HG03565 (cell line): Measurements from ENCODE around the gene DNAJB11.

Experiments used
- ATAC-seq: cut with Tn5 transposase; IDR thresholded peaks from one replicate; pipeline ENCODE4 v1.9.1; 2021; ENCODE audit warnings: mild to moderate bottlenecking, moderate library complexity; ENCODE audit not compliant: unreplicated experiment

The DNAJB11 gene

DNA sequence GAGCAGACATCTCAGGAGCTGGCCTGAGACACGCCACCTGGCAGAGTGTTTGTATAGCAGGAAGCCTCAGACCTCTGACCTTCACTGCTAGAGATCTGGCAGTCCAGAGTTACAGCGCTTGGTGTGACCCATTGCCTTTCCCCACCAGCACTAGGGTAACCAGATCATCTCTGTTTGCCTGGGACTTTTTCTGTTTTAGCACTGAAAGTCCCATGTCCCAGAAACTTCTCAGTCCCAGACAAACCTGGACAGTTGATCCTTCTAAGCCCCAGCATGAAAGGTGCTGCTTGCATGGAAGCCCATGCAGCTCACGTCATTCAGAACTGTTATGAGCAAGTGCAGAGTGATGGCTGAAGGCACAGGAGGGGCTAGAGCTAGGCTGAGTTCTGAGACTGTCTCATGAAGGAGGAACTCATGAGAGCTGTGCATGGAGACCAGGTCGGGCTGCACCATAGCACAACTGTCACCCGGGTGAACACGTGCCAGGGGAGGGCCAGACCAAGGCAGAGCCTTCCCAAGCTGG is 24.1 kb downstream of the DNAJB11 start:
- no peak for ATAC-seq

DNA sequence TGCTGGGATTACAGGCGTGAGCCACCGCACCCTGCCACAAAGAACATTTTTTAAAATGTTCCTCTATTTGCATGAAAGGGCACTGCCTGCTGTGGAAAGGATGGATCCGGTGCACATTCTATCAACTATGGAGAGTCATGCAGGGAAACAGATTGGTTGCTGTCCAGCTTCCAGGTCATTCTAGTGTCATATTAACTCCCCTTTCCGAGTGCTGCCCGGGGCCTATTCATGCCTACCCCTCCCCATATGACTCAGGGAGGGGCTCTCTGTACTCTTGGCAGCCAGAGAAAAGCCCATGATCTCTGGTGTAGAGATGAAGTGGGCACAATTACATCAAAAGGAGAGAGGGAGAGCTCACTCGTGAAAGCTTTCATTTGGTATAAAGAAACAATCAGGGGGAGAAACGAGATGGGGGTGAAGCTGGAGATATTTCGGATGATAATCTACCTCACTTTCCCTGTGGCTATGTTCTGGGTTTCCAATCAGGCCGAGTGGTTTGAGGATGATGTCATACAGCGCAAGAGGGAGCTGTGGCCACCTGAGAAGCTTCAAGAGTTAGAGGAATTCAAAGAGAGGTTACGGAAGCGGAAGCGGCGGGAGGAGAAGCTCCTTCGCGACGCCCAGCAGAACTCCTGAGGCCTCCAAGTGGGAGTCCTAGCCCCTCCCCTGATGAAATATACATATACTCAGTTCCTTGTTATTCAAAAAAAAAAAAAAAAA is 26.2 kb downstream of the DNAJB11 start:
- no peak for ATAC-seq

DNA sequence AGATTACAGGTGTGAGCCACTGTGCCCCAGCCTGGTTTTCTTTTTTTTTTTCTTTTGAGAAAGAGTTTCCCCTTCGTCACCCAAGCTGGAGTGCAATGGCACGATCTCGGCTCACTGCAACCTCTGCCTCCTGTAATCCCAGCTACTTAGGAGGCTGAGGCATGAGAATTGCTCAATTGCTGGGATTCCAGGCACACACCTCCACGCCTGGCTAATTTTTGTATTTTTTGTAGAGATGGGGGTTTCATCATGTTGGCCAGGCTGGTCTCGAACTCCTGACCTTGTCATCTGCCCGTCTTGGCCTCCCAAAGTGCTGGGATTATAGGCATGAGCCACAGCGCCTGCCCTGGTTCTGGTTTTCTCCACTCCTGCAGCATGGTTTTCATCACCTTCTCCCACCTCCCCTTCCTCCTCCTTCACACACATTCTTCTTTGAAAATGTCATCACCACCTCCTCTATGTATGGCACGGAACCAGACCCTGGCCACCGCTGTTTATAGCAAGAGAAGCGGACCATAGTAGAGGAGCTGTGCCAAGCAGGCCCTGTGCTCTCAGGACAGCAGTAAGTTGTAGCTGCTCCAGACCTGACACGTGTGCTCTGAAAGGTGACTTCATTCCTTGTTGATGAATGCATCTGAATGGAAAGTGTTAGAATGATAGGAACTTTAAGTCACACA is 27.7 kb downstream of the DNAJB11 start:
- ATAC-seq, result no peak

GRCh38 chr3:186598794-186599141 is 28.2 kb downstream of the DNAJB11 start:
- no peak for ATAC-seq

GRCh38 chr3:186599142-186599784 is 28.7 kb downstream of the DNAJB11 start:
- ATAC-seq, result no peak

DNA sequence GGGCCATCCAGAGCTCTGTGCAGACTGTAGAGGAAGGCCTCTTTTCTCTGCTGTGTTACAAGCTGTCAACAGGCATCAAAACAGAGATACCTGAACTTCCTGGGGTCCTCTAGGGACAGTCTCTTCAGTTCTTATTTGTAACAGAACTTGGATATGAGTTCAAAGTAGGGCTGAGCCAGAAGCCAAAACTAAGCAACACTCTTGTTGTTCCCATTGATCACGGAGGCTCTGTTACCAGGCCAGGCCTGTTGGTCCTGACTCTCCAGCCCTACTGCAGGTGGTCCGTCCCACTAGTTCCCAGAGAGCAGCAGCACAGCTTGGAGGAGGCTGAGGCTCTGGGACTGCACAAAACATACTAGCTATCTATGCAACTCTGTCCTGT is 29.3 kb downstream of the DNAJB11 start:
- ATAC-seq, result no peak

GRCh38 chr3:186600896-186601295 is 30.4 kb downstream of the DNAJB11 start:
- no peak for ATAC-seq

- no peak for ATAC-seq
Measured at GRCh38 chr3:186603159-186603558, 32.6 kb downstream of the DNAJB11 start.

DNA sequence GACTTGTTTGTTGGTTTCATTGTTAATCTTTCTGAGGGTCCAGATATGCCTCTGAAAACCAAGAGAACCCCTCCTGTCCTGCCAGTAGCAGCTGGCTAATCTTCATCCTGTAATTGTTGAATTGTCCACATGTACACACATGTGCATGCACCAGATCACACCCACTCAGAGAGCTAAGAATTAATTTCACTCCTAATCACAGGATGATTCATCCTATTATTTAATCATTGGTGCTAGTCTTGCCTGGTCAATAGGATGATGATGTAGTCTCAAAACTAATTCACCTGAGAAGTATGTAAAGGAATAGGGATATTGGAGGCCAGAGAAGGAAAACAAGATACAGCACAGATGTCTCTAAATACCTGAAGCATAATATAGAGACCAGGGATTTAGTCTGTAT is 34.6 kb downstream of the DNAJB11 start:
- ATAC-seq, result no peak

DNA sequence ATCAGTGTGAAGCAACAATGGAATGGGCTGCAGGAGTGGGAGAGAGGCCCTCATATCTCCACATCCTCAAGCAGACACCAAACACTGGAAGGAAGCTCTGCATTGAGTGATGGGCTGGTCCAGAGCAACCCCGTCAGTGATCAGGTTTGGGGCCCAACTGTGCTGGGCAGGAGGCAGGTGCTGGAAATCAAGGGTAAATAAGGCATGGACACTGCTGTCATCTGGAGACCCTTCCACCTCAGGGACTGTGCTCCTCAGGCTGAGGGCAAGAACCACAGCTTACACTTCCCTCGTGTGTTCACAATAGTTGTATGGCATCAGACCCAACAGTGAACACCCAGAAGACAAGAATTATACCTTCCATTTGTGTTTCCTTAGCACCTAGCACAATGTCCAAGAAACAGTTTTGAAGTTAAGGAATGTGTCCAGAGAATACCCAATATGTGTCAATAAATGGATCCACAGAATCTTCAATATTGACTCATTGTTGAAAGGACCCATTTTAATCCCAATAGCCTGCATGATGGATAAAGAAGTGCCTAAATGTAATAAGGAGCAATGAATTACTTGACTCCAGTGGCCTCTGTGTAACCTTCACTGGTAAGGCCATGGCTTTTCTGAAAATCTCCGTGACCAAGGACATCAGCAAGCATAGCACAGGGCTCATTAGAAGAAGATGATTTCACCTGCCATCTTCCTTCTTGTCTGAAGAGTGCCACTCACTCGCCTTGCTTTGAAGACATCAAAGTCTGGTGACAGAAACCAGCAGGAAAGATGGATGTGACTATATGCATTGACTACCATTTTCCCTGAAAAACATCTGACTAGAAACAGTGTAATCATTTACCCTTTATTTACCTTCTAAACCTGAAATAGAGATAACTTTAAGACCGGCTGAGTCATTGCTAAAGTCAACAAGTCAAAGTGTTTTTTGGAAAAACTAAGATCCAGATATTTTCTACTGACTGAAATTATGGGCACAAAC is 35.3 kb downstream of the DNAJB11 start:
- ATAC-seq, result no peak

GRCh38 chr3:186608624-186609215 is 38.2 kb downstream of the DNAJB11 start:
- ATAC-seq, result no peak

- no peak for ATAC-seq
Measured at GRCh38 chr3:186609247-186609868, 38.8 kb downstream of the DNAJB11 start.

- ATAC-seq, result no peak
Measured at GRCh38 chr3:186612065-186612464, 41.5 kb downstream of the DNAJB11 start.

- no peak for ATAC-seq
Measured at GRCh38 chr3:186612721-186613636, 42.5 kb downstream of the DNAJB11 start, which contains the start of gene AHSG. AHSG (plus strand) TSS chr3:186613060; CDS start chr3:186613142, 82 bp downstream.

DNA sequence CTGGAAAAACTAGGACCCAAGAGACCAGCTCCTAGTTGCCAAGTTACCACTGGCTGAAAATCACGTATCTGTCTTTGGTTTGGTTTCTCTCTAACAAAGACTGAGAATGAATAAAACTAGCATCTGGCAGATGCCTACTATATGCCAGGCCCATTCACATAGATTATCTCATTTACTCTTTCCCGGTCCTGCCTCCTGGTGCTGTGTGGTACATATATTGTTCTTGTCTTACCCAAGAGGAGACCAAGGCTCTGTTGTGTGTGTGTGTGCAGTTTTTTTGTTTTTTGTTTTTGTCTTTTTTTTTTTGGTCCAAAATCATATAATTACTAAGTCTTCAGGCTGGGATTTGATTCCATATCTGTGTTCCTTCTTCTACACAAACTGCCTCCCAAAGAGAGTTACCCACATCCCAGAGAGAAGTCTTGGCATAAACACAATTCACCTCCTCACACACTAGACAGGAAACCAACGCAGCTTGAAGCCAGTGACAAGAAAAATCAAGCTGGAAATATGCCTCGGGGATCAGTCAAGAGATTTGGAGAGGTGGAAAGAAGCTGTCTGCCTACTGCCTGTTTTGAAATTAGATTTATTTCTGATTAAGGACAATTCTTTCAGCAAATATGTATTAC is 43.2 kb downstream of the DNAJB11 start:
- ATAC-seq, result no peak

GRCh38 chr3:186614266-186614596 is 43.7 kb downstream of the DNAJB11 start:
- no peak for ATAC-seq

DNA sequence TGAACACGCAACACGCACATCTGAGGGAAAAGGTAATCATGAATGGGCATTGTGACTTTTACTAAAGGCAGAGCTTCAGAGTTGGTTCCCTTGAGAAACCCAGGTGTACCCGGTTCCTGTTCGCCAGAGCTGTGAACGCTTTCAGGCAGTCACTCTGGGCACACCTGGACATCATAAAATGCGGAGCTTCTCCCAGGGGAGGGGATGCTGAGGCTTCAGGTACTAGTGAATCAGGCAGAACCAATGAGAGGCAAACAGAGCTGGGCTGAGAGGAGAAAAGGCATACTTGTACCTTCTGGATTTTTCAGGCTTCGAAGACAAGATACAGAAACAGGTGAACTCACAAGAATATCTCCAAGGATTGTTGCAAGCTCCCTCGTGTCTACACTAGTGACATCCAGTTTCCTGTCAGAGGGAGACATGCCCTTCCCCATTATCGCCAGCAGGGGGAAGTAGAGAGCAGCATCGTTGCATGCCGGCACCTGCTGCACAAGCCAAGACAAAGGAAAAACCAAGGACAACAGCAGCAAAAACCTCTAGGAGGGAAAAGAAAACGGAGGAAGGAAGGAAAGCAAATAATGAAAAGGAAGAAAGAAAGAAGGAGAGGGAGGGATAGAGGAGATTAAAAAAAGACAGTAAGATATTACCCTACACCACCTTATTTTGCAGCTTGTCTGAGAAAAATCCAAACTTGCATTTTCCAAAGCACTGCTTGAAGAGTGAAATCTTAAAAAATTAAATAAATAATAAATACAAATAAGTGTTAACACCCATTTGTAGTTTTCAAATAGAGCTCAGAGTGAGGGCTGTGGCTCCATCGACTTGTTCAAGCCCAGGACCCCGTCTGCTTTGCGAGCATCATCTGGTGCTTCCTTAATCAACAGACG is 44.3 kb downstream of the DNAJB11 start:
- ATAC-seq, result peak; percentile 51

DNA sequence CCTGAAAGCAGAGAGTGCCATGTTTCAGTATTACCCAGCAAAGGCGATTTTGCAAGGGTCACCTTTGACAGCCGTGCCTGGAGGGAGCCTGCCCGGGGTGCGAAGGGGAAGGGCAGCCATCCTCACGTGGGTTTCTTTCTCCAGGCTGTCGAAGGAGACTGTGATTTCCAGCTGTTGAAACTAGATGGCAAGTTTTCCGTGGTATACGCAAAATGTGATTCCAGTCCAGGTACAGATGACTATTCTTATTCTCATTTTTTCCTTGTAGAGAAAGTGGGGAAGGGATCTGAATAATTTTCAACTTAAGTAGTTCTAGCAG is 45.7 kb downstream of the DNAJB11 start:
- no peak for ATAC-seq
